HG02973 (cell line): Measurements from ENCODE around the gene KCNK4.

Experiments used
- ATAC-seq: cut with Tn5 transposase; IDR thresholded peaks from one replicate; pipeline ENCODE4 v1.9.1; 2021; ENCODE audit warnings: moderate library complexity; ENCODE audit not compliant: unreplicated experiment

KCNK4 gene

GRCh38 chr11:64289002-64289564, 2.0 kb upstream of the KCNK4 start:
- ATAC-seq: no peak

GRCh38 chr11:64290352-64291261, 495 bp upstream of the KCNK4 start:
- no peak for ATAC-seq

- ATAC-seq: no peak
Observed at GRCh38 chr11:64291752-64292459, 804 bp downstream of the KCNK4 start.

DNA sequence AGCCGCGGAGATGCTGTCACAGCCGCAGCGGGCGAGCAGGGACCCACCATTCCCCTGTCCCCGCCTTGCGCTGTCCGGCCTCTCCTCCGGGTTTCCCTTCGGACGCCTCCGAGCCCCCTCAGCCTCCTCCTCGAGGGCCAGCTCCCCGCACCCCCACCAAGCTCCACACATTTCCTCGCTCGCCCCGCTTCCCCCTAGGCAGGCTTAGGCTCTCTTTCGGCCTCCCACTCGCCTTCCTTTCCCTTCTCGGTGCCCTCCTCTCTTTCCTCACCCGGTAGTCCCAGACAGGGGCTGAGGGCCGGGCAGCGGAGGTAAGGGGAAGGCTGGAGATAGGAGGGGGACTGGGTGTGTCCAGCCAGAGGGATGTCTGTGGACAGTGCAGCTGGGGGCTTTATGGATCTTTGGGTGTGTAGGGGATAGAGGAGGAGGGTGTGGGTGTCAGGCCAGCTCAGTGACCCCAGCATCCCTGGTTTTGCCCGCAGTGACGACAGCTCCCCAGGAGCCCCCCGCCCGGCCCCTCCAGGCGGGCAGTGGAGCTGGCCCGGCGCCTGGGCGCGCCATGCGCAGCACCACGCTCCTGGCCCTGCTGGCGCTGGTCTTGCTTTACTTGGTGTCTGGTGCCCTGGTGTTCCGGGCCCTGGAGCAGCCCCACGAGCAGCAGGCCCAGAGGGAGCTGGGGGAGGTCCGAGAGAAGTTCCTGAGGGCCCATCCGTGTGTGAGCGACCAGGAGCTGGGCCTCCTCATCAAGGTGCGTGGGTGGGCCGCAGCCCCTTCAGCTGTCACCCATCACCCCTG, 1.6 kb downstream of the KCNK4 start:
- no peak for ATAC-seq

- ATAC-seq: no peak
Observed at GRCh38 chr11:64294774-64295173, 3.7 kb downstream of the KCNK4 start.

DNA sequence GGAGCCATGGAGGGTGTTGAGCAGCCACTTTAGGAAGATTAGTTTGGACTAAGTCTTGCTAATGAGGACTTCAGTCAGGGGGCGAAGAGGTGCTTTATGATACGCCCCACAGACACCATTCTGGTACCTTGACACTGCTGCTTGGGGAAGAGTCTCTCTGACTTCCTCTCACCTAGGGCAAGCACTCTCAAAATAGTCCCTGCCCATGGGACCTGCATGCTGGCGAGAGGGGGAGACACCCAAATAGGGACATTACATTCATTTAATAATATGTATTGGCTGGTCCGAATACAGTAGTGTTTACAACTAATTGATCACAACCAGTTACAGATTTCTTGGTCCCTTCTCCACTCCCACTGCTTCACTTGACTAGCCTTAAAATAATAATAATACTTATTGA, 4.7 kb downstream of the KCNK4 start:
- no peak for ATAC-seq

DNA sequence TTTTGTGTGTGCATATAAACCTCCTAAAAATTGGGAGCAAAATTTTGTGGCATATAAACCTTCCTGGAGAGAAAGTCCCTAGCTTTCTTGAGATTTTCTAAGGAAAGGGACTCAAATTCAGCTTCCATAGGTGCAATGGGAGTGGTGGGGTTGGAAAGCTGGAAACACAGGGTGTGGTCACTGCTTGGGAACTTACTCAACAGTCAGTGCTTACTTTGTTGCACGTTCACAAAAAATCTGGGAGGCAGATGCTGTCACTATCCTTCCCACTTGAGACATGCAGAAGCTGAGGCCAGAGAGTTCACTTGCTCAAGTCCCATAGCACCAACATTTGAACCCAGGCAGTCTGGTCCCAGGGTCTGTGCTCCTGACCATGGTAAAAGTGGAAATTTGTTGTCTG, 5.1 kb downstream of the KCNK4 start:
- no peak for ATAC-seq

DNA sequence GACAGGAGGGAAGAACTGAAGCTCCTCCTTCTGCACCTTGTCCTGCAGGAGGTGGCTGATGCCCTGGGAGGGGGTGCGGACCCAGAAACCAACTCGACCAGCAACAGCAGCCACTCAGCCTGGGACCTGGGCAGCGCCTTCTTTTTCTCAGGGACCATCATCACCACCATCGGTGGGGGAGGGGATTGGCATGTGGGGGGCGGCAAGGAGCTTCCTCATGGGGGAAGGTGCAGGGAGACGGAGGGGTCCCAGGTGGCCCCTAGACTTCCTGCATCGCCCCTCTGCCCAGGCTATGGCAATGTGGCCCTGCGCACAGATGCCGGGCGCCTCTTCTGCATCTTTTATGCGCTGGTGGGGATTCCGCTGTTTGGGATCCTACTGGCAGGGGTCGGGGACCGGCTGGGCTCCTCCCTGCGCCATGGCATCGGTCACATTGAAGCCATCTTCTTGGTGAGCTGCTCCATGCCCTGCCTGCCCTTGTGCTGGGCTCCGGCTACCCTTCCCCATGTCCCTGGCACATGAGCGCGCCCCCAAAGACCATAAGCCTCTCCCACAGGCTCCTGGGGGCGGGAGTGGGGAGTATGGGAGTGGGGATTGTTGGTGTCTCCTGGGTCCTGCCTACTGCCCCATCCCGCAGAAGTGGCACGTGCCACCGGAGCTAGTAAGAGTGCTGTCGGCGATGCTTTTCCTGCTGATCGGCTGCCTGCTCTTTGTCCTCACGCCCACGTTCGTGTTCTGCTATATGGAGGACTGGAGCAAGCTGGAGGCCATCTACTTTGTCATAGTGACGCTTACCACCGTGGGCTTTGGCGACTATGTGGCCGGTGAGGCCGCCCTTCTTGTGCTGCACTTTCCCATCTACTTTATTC, 6.0 kb downstream of the KCNK4 start:
- ATAC-seq: no peak

DNA sequence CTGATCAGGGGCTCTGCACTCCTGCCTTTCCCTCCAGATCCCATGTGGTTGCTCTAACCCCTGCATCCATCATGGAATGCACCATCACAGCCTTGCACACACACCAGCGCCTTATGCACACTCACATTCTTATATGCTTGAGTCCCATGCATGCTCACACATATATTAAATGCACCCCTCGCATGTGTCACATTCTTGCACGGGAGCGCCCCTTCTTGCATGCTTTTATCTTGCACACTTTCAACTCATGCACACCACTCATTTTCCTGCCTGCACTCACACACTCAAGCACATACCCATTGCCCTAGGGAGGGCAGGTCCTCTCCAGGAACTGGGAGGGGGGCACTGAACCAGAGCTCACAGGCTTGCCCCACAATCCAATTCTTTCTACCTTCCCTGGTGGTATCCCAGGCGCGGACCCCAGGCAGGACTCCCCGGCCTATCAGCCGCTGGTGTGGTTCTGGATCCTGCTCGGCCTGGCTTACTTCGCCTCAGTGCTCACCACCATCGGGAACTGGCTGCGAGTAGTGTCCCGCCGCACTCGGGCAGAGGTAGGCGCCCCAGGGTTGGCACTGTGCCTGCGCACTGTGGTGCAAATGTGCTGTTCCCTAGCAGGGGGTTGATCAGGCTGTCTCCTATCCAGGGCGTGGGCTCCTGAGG, 6.7 kb downstream of the KCNK4 start:
- no peak for ATAC-seq

DNA sequence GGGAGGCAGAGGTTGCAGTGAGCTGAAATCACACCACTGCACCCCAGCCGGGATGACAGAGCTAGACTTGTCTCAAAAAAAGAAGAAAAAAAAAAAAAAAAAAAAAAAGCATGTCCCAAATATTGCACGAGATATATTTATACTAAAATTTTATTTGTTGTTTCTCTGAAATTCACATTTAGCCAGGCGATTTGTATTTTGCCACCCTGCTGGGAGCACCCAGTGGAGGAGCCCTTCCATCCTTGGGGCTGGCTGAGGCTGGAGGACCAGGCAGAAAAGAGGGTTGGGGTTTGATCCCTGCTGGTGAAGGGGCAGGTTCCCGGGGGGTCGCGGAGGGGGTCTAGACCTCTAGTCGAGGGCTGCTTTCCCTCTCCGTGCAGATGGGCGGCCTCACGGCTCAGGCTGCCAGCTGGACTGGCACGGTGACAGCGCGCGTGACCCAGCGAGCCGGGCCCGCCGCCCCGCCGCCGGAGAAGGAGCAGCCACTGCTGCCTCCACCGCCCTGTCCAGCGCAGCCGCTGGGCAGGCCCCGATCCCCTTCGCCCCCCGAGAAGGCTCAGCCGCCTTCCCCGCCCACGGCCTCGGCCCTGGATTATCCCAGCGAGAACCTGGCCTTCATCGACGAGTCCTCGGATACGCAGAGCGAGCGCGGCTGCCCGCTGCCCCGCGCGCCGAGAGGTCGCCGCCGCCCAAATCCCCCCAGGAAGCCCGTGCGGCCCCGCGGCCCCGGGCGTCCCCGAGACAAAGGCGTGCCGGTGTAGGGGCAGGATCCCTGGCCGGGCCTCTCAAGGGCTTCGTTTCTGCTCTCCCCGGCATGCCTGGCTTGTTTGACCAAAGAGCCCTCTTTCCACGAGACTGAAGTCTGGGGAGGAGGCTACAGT, 8.1 kb downstream of the KCNK4 start:
- ATAC-seq: no peak

DNA sequence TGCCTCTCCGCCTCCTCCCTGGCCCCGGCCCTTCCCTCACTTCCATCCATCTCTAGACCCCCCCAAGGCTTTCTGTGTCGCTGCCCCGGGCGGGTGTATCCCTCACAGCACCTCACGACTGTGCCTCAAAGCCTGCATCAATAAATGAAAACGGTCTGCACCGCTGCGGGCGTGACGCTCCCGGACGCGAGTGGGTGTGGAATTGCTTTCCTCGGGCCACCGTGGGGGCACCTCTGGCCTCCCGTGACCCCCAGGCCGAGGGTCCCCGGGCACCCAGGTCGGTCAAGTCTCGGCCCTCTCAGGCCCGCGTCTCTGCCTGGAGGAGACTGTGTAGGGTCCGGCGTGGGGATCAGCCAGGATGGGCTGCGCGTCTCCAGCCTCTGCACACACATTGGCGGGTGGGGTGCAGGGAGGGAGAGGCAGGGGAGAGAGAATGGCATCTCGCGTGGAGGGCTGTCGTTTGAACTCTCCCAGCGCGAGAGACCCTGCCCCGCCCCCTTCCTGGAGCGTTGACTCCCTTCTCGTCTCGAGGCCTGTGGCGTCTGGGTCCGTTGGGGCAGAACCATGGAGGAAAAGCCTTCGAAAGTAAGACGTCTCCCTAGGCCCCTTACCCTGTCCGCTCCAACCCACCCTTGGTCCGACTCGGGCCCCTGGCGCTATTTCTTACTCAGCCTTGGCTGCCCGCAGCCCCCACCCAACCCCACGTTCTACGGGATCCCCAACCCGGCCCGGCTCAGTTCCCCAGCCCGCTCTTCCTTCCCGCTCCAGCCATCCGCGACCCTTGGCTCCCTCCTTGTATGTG, 8.9 kb downstream of the KCNK4 start, which contains the start of gene CATSPERZ:
Gene CATSPERZ (plus strand): TSS at position 512 of the 802 bp plus-strand sequence. CDS start 53 bp downstream, at position 565.
- ATAC-seq: no peak

GRCh38 chr11:64303109-64304031, 12.3 kb downstream of the KCNK4 start:
- no peak for ATAC-seq

DNA sequence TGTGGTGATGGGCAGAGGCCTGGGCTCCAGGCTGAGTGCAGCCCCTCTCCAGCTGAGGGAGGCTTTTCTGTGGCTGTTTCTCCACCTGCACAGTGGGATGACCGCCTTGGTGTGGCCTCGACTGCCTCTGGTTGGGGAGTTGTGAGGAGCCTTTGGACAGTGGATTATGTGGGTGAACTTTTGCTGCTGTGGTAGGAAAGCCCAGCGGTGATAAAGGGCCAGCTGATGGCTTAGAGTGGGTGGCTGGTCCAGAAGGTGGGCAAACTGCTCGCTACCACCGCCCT, 12.9 kb downstream of the KCNK4 start:
- ATAC-seq: no peak

DNA sequence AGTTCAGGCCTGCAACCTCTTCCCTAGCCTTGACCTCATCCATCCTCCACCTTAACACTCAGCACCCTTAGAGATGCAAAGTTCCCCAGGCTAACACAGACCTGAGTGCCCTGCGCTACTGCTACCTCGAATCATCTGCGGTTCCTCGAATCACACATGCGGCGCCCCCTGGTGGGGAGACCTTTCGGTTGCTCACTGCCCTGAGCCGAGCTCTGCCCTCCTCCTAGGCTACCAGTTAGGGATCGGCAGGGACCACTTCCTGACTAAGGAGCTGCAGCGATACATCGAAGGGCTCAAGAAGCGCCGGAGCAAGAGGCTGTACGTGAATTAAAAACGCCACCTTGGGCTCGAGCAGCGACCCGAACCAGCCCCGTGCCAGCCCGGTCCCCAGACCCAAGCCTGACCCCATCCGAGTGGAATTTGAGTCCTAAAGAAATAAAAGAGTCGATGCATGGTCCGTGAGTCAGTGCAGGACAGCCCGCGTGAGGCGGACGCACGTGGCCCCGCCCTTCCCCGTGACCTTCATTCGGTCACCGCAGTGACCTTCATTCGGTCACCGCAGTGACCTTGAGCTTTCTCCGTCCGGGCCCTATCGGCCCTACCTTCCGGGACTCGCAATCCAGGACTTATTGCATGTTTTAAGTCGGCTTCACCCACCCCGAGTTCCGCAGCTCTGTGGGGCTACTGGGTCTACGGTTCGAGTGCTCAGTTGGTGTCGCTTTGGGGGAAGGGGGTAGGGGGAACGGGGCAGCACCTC, 13.4 kb downstream of the KCNK4 start:
- ATAC-seq: peak; percentile 7

DNA sequence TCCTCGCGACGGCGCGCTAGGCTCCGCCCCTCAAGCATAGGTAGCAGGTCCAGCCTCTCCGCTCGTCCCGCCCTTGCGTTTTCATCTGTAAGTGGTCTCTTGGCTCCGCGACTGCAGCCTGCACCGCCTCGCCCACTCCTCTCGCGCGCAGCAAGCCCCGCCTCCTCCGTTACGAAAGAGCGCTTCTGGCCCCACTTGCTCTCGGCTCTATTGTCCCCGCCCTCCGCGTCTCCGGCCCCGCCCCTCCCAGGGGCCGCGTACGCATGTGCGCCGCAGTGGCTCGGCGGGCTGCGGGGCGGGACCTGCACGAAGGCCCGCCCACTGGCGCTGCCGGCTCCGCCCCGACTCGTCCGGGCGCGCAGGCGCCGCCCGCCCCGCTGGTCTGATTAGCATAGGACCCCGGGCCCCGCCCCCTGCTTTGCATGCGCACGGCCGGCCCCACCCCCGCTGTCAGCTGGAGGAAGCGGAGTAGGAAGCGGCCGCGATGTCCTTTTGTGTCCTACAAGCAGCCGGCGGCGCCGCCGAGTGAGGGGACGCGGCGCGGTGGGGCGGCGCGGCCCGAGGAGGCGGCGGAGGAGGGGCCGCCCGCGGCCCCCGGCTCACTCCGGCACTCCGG, 14.1 kb downstream of the KCNK4 start, which contains the start of gene ESRRA:
Gene ESRRA (plus strand): TSS at position 450 of the 616 bp plus-strand sequence. CDS start 1,656 bp downstream, outside the sequence.
- peak; percentile 61 for ATAC-seq
